Memory B cell (primary cell): ENCODE results near the gene TBC1D14.

Source experiments
- ATAC-seq: fragments of 150-1000 bp; cut with Tn5 transposase; 2 replicates; pipeline ENCODE4 v1.10.0; 2021; ENCODE audit warnings: low read depth, mild to moderate bottlenecking, moderate library complexity
- DNase-seq, 2 donors: peaks; one replicate each; pipeline ENCODE4 v3.0.0; 2022; ENCODE audit warnings: low spot score in 2 of 2
- H3K27ac Mint-ChIP-seq: one replicate; pipeline ENCODE4 v1.8.0; 2022; ENCODE audit warnings: mild to moderate bottlenecking, moderate library complexity, mixed read lengths
- H3K27me3 Mint-ChIP-seq: one replicate; pipeline ENCODE4 v1.8.0; 2022; ENCODE audit warnings: mixed read lengths
- H3K36me3 Mint-ChIP-seq: one replicate; pipeline ENCODE4 v1.8.0; 2022; ENCODE audit warnings: mild to moderate bottlenecking, mixed read lengths
- H3K4me1 Mint-ChIP-seq: one replicate; pipeline ENCODE4 v1.8.0; 2022; ENCODE audit warnings: mixed read lengths
- H3K4me3 Mint-ChIP-seq: one replicate; pipeline ENCODE4 v1.8.0; 2022; ENCODE audit warnings: mild to moderate bottlenecking, moderate library complexity, mixed read lengths
- H3K9me3 Mint-ChIP-seq: one replicate; pipeline ENCODE4 v1.8.0; 2022; ENCODE audit warnings: mixed read lengths

TBC1D14 gene

GRCh38 chr4:7027913-7028312, 118.3 kb downstream of the TBC1D14 start:
- H3K9me3 Mint-ChIP-seq: no peaks in the 10 kb centered on the region
- H3K36me3 Mint-ChIP-seq: peaks cover 32% of the 10 kb centered on the region
- ATAC-seq (no peak), DNase-seq (no peak)
- H3K27ac Mint-ChIP-seq: peak overlapping the region; percentile 2
- no peaks in the 10 kb centered on the region for H3K27me3 Mint-ChIP-seq
- no peak overlapping the region for H3K4me3 Mint-ChIP-seq
- H3K4me1 Mint-ChIP-seq: peaks cover 10% of the 10 kb centered on the region

GRCh38 chr4:7029212-7029611, 119.6 kb downstream of the TBC1D14 start:
- Mint-ChIP-seq H3K36me3 (peaks cover 29% of the 10 kb centered on the region), H3K27me3 (no peaks in the 10 kb centered on the region), H3K9me3 (no peaks in the 10 kb centered on the region), H3K4me1 (peaks cover 10% of the 10 kb centered on the region), H3K27ac (no peak overlapping the region), H3K4me3 (no peak overlapping the region)
- no peak for DNase-seq
- no peak for ATAC-seq

- Mint-ChIP-seq H3K4me3 (no peak overlapping the region), H3K27me3 (no peaks in the 10 kb centered on the region), H3K4me1 (peaks cover 10% of the 10 kb centered on the region), H3K9me3 (no peaks in the 10 kb centered on the region), H3K27ac (no peak overlapping the region), H3K36me3 (peaks cover 29% of the 10 kb centered on the region)
- ATAC-seq (no peak), DNase-seq (no peak)
Measured at GRCh38 chr4:7029921-7030320, 120.3 kb downstream of the TBC1D14 start.

- Mint-ChIP-seq H3K27me3 (no peaks in the 10 kb centered on the region), H3K4me1 (peaks cover 10% of the 10 kb centered on the region), H3K4me3 (no peak overlapping the region), H3K9me3 (no peaks in the 10 kb centered on the region), H3K27ac (no peak overlapping the region), H3K36me3 (peaks cover 29% of the 10 kb centered on the region)
- DNase-seq (no peak), ATAC-seq (no peak)
Measured at GRCh38 chr4:7030856-7031255, 121.2 kb downstream of the TBC1D14 start.

- ATAC-seq (no peak), DNase-seq (no peak)
- peaks cover 22% of the 10 kb centered on the region for H3K36me3 Mint-ChIP-seq
Measured at GRCh38 chr4:7031558-7032449, 122.2 kb downstream of the TBC1D14 start.

GRCh38 chr4:7032596-7032995, 123.0 kb downstream of the TBC1D14 start:
- Mint-ChIP-seq H3K4me1 (peaks cover 8% of the 10 kb centered on the region), H3K4me3 (no peak overlapping the region), H3K27me3 (no peaks in the 10 kb centered on the region), H3K9me3 (no peaks in the 10 kb centered on the region), H3K36me3 (peaks cover 16% of the 10 kb centered on the region), H3K27ac (no peak overlapping the region)
- ATAC-seq: no peak
- no peak for DNase-seq

More at GRCh38 chr4:7031558-7032449, 122.2 kb downstream of the TBC1D14 start:
- H3K27ac Mint-ChIP-seq: no peak overlapping the region
- no peaks in the 10 kb centered on the region for H3K27me3 Mint-ChIP-seq
- no peak overlapping the region for H3K4me3 Mint-ChIP-seq
- H3K9me3 Mint-ChIP-seq: no peaks in the 10 kb centered on the region
- peaks cover 10% of the 10 kb centered on the region for H3K4me1 Mint-ChIP-seq

- Mint-ChIP-seq H3K9me3 (no peaks in the 10 kb centered on the region), H3K27ac (no peak overlapping the region), H3K27me3 (no peaks in the 10 kb centered on the region), H3K4me1 (peaks cover 3% of the 10 kb centered on the region), H3K4me3 (no peak overlapping the region), H3K36me3 (peaks cover 9% of the 10 kb centered on the region)
- no peak for DNase-seq
- no peak for ATAC-seq
Measured at GRCh38 chr4:7034262-7035081, 124.8 kb downstream of the TBC1D14 start.

- Mint-ChIP-seq H3K27ac (no peak overlapping the region), H3K9me3 (no peaks in the 10 kb centered on the region), H3K4me3 (no peak overlapping the region), H3K4me1 (peaks cover 11% of the 10 kb centered on the region), H3K36me3 (no peaks in the 10 kb centered on the region), H3K27me3 (no peaks in the 10 kb centered on the region)
- ATAC-seq (peak; percentile 65), DNase-seq (no peak)
Measured at GRCh38 chr4:7037425-7037824, 127.8 kb downstream of the TBC1D14 start.

- no peak for ATAC-seq
- Mint-ChIP-seq H3K27ac (no peak overlapping the region), H3K9me3 (no peaks in the 10 kb centered on the region), H3K4me3 (no peak overlapping the region), H3K36me3 (no peaks in the 10 kb centered on the region), H3K27me3 (no peaks in the 10 kb centered on the region), H3K4me1 (peaks cover 28% of the 10 kb centered on the region)
- DNase-seq: no peak
Measured at GRCh38 chr4:7040765-7041164, 131.1 kb downstream of the TBC1D14 start.

- Mint-ChIP-seq H3K27me3 (no peaks in the 10 kb centered on the region), H3K27ac (no peak overlapping the region), H3K9me3 (no peaks in the 10 kb centered on the region), H3K4me3 (no peak overlapping the region), H3K36me3 (no peaks in the 10 kb centered on the region), H3K4me1 (peaks cover 31% of the 10 kb centered on the region)
- ATAC-seq: no peak
- DNase-seq: no peak
Measured at GRCh38 chr4:7041246-7041645, 131.6 kb downstream of the TBC1D14 start.

GRCh38 chr4:7041801-7042502, 132.3 kb downstream of the TBC1D14 start:
- DNase-seq: peak in 1 of 2 donors; percentile 12
- peak overlapping the region; percentile 15 for H3K27ac Mint-ChIP-seq
- peaks cover 37% of the 10 kb centered on the region for H3K4me1 Mint-ChIP-seq
- ATAC-seq: no peak
- H3K4me3 Mint-ChIP-seq: peak overlapping the region; percentile 83
- no peaks in the 10 kb centered on the region for H3K36me3 Mint-ChIP-seq
- H3K27me3 Mint-ChIP-seq: no peaks in the 10 kb centered on the region
- H3K9me3 Mint-ChIP-seq: no peaks in the 10 kb centered on the region

GRCh38 chr4:7042503-7043283, 133.1 kb downstream of the TBC1D14 start:
- Mint-ChIP-seq H3K4me1 (peaks cover 41% of the 10 kb centered on the region), H3K4me3 (peak overlapping the region; percentile 97), H3K27me3 (no peaks in the 10 kb centered on the region), H3K27ac (peak overlapping the region; percentile 86), H3K9me3 (no peaks in the 10 kb centered on the region), H3K36me3 (no peaks in the 10 kb centered on the region)
- peak; percentile 89 to 91 for DNase-seq
- ATAC-seq: peak; percentile 76
